GM19328 (cell line): ENCODE measurements around the gene RYR2.

Source experiments
- ATAC-seq: cut with Tn5 transposase; IDR thresholded peaks from one replicate; pipeline ENCODE4 v1.9.1; 2021; ENCODE audit warnings: mild to moderate bottlenecking, moderate library complexity; ENCODE audit not compliant: unreplicated experiment

The RYR2 gene

DNA sequence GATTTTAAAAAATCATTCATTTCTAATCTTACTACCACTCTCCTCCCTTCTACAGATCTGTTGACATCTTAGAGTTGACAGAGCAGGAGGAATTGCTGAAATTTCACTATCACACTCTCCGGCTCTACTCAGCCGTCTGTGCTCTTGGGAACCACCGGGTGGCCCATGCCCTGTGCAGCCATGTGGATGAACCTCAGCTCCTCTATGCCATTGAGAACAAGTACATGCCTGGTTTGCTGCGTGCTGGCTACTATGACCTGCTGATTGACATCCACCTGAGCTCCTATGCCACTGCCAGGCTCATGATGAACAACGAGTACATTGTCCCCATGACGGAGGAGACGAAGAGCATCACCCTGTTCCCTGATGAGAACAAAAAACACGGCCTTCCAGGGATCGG is 572.0 kb downstream of the RYR2 start:
- no peak for ATAC-seq

DNA sequence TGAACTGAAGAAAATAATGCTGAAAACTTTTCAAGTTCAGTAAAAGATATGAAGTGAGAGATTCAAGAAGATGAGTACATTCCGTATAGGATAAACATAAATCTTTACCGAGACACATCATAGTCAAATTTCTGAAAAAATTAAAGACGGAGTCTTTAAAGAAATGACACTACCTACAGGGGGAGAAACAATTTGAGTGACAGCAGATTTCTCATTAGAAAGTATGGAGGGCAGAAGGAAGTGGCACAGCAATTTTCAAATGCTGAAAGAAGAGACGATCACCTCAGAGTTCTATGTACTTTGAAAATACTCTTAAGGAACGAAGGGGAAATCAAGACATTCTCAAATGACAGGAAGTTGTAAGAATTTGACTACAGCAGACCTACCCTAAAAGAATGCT is 577.6 kb downstream of the RYR2 start:
- no peak for ATAC-seq

DNA sequence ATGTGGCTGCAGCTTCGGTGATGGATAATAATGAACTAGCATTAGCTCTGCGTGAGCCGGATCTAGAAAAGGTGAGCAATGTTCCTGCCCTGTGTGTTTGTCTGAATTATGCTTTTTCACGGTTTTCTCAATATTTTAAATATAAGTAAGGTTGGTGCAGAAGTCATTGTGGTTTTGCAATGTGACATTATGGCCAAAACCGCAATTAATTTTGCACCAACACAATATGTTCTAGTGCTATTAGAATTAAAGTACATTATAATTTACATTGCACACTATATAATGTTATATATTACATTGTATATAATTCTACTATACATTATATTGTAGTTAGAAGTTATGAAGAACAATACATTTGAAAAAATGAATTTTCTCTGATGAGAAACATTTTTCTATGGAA is 592.9 kb downstream of the RYR2 start:
- no peak for ATAC-seq

DNA sequence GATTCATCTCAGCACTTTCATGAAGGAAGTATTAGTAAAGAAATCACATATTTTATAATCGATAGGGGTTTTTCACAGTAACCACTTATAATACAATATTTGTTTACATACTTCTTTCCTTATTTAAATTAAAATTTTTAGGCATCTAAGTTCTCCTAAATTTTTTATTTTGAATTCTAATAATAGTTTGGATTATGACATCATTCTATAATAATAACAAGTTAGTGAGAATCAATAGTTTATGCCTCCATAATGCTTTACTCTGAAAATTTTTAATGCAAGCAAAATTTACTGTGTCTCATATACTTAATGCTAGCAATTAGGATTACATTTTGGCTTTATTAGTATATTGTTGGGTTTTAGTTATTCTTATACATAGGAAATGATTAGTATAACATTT is 596.6 kb downstream of the RYR2 start:
- no peak for ATAC-seq

DNA sequence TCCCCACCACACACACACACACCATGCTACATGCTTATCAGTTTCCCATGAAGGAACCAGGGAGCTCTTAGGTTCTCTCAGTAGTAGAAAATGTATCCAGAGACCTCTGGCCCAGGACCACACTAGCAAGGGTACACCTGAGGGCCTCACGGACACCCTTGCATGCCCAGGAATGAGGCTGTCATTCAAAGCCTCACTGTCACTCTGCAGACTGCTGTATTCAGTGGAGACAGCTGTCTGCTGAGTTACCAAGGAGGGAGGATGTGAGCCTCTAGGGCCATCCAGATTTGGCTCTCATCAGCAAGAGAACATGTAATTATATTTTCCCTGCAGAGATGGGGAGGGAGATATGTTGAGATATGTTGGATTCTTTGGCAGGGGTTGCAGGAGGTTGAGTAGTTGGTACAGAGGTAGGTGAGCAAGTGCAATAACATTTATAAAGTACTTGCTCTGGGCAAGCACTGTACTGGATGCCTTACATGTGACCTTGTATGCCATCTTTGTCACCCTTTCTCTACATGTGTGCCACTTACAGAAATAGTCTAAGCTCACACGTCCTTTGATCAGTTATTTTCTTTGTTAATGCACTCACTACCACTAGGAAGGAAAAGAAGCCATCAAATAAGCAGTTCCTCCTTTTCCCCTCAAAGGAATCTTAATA is 598.2 kb downstream of the RYR2 start:
- ATAC-seq: no peak

DNA sequence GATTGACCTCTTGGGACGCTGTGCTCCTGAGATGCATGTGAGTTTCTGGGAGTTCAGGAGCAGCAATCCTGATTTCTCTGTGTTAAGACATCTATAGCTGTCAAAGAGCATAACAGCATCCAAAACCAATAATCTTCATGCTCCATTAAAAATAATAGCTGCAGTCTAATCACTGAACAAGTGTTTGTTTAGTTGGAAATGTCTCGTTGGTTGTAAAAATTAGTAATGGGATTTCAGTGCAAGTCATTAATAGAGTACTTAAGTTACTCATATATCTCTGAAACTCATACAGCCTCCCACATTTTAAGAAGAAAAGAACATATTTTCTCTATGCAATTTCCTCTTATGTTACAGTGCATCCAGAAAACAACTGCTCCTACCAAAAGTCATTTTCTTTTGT is 599.0 kb downstream of the RYR2 start:
- no peak for ATAC-seq

DNA sequence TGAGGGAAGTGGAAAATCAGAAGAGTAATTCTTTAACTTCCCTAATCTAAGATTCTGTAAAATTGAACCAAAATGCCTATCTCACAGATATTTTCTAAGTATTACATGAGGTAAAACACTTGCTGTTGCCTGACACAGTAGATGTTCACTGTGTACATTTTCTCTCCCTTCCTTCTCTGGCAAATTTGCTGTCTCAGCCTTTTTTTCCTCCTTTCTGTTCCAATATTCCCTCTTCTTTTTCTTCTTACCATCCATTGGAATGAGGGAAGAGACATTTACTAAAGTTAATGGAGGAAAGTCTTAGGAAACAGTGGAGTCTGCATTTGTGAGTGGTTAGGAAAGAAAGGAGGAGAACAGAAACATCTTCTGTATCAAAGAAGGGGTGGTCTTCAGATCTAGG is 608.8 kb downstream of the RYR2 start:
- no peak for ATAC-seq

DNA sequence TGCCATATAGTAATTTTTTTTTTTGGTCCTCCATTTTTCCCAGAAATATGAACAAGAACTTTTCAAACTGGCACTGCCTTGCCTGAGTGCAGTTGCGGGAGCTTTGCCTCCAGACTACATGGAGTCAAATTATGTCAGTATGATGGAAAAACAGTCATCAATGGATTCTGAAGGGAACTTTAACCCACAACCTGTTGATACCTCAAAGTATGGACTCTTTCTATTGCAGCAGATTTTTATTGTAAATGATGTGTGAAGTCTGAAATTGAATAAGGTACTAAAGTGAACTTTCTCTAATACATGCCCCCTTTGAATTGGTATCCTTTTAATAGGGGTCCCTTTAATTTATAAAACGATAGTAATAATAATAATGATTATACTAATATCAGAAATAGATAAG is 613.8 kb downstream of the RYR2 start:
- no peak for ATAC-seq

DNA sequence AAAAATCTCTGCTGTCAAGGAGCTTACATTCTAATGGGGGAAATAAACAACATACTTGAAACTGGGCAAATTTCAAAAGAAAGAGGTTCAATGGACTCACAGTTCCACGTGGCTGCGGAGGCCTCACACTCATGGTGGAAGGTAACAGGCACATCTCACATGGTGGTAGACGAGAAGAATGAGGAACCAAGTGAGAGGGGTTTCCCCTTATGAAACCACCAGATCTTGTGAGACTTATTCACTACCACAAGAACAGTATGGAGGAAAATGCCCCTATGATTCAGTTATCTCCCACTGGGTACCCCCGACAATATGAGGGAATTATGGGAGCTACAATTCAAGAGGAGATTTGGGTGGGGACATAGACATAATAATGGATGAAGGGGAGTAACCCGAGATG is 622.4 kb downstream of the RYR2 start:
- no peak for ATAC-seq

DNA sequence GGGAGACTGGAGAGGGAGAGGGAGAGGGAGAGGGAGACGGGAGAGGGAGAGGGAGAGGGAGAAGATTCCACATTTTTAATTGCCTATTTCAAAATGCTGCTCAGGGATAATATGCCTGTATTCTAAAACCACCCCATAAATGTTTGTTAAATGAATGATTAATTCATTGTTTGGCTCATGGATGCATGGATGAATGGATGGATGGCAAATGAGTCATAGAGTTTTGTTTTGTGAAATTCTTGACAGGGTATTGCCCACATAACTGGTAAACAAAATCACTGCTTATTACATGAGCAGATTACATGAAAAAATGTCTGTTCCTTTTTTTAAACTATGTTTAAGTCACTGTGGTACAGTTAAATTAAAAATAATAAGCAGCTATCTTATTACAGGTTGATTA is 628.3 kb downstream of the RYR2 start:
- ATAC-seq: no peak

DNA sequence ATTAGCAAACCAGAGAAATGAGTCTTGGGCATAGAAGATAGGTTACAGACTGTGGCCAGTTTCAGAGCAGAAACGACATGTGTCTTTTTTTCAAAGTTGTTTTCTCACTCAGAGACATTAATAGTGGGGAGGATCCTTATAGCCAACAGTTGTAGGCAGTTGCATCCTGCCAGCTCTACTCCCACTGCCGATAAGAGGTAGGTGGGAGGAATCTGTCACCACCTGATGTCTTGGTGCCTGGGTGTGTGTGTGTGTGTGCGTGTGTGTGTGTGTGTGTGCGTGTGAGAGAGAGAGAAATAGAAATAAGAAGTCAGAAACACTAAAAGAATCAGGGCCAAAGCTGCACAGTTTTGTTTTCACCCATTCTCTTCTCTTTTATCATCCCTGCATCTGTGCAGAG is 629.3 kb downstream of the RYR2 start:
- no peak for ATAC-seq

DNA sequence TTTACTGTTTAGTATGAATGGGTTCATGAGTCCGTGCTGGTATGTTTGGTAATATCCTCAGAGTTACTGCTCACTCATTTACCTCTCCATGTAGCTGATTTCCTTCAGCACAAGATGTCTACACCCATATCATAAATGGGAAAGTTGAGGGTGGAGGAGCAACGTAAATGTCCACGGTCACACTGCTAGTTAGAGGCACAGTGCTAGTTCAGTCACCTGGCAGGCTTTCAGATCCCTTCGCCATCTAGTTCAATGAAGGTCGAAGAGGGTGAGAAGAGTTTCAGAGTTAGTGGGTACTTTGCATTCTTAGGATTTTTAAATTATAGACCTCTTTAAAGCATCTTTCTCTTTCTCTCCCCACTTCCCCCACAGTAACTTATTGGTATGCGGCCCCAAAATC is 630.0 kb downstream of the RYR2 start:
- no peak for ATAC-seq

DNA sequence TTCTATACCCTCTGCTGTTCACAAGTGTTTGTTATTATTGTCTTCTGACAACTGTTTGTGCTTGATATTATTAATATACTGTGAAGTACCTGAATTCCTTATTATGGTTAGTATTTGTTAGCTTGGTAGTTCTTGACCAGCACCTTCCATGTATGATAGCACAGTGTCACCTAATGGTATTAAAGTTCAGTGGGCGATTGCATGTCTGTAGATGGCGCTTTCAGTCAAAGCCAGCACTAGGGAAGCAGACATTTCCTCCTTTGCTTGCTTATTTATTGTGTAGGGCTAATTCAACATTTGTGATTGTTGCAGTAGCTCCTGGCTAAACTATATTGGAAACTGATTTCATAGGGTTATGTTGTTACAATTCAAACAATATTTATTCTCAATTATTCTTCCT is 630.8 kb downstream of the RYR2 start:
- no peak for ATAC-seq

DNA sequence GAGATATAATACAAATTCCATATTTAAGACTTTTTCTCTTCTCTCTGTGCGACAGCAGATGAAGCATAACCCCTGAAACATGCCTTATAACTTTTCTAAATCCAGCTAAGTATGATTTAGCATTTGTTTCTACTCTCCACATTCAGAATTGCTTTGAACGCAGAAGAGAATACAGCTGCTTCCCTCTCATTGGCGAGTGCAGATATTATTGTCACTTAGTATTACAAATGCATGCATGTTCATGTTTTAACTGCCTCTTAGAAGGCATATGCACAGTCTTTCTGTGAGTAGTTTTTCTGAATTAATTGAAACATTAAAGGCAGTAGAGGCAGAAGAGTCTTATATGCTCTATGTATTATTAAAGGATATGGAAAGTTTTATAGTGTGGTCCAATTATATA is 631.6 kb downstream of the RYR2 start:
- ATAC-seq: no peak

DNA sequence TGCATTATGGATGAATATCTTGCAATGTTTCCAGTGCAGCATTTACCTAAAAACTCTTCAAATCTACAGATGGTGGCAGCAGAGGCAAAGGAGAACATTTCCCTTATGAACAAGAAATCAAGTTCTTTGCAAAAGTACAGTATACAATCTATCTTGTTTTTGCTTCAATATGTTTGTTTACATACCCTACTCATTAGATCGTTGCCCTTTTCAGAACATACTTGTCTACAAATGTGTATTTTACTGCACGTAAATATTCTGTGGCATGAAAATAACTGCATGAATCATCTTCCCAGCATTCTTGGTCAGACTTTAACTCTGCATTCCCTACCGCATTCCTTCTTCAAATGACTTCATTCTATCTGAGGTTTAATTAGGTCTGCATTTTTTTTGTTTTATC is 636.0 kb downstream of the RYR2 start:
- ATAC-seq: no peak

DNA sequence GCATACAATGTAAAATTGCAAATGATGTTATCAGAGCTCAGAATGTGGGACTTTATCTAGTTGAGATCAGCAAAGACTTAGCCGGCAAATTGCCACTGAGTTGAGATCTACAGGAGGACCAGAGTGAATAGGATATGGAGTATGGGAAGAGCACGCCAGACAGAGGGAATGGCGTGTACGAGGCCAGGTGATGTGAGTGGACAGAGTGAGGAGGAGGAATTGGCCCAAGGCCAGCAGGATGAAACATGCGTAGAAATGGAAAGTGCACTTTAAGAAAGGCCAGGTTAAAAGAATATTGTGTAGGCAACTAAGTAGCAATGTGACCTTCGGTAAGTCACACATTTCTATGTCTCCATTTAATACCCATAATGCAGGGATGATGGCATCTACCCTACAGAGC is 637.7 kb downstream of the RYR2 start:
- ATAC-seq: no peak

DNA sequence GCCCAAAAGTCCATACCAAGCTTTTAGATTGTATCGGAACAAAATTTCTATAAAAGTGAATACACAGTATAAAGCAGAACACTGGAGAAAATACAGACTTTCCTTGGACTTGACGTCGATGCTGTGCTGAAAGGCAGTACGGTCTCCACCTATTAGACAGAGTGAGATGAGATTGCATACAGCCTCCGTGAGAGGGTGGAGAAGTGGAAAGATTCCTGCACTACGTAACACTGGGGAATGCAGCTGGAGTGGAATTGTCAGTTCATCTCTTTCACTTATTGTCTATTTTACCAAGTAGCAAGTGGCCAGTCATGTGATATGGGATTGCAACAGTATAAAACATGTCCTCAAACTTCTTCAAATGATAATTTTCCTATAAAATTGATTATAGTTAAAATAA is 639.2 kb downstream of the RYR2 start:
- no peak for ATAC-seq

DNA sequence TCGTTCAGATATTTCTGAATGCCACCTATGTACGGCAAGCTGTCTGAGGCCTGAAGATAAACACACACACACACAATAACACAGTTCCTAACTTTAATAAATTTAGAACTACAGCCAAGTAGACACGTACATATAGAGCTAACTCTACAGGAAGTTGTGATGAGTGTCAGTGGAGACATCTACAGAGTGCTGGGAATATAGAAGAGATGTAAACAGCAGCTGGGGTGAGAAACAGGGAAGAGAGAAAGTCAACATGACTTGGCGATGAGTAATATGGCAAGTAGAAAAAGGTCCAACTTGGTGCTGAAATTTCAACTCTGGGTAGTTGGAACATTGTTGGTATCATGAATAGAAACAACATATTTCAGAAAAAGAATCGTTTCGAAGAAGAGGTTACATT is 642.3 kb downstream of the RYR2 start:
- no peak for ATAC-seq

DNA sequence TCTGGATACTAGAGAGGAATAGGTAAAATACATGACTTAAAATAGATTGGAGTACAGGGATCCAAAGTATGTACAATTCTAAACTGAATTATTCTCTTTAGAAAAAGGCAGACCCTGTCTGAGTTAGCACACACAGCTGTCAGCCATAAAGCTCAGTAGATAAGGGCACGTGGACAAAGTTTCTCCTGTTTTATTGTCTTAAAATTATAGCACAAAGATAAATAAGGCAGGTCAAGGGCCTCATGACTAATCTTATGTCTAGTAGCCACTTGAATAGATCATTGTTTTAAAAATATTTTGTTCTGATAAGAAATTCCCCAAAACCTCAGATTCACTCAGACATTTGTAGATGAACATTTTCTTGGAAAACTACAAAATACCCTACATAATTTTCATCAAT is 643.6 kb downstream of the RYR2 start:
- ATAC-seq: no peak

DNA sequence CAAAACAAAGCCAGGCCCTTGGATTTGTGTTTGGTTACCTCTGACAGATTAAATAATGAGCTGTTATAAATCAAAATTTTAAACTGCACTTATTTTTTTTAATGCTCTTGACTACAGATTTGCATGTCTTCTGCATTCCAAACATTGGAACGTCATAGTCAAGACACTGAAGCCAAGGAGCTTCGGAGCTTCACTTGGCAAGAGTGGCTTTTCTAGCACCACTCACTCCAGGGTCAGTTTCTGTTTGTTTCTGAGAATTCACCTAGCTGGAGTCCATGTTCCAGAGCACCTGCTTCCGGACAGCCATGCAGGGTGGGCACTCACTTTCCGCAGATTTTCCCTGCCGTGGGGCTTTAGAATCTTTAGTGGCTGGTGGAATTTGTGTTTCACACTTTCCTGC is 645.8 kb downstream of the RYR2 start:
- no peak for ATAC-seq

DNA sequence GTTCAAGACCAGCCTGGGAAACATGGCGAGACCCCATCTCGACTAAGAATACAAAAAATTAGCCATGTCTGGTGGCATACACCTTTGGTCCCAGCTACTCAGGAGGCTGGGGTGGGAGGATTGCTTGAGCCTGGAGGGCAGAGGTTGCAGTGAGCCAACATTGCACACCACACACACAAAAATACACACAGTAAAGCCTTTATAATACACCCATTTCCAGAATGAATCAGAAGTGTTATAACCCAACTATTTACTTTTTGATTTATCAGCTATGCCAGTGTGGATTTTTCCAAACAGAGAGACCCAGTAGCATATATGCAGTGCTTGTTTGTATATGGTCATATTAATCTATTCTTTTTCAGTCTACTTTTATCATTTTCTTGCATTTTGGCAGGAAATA is 648.7 kb downstream of the RYR2 start:
- no peak for ATAC-seq

DNA sequence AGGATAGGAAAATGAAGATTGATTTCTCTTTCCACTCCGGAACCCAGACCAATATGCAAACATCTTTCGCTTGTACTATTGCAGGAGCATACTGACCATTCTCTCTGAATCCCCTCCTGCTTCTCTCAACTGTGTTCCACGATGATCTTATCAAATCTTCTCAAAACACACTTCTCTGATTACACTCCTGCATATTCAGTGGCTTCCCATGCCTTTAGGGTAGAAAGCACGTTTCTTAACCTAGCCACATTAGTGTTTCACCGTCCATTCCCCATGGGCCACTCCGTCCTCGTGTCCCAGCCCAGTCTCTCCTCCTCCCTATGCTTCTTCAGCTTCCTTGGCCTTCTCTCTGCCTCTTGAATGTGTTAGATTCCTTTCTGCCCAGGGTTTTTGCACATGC is 650.3 kb downstream of the RYR2 start:
- ATAC-seq: no peak

DNA sequence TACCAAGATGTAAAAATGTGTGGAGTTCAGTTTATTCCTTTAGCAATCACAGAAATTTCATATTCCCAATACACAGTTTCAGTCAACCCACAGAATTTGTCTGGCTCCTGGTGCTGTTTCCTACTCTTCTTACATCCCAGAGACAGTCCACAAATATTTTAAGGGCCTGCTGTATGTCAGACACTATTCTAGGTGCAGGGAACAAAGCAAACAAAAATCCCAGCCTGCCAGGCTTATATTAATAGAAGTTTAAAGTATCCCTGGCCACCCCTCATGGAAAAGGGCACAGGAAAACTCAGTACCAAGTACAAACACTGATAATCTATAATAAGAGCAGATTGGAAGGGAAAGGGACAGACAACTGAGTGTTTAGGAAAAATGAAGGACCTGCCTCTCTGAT is 653.9 kb downstream of the RYR2 start:
- no peak for ATAC-seq

DNA sequence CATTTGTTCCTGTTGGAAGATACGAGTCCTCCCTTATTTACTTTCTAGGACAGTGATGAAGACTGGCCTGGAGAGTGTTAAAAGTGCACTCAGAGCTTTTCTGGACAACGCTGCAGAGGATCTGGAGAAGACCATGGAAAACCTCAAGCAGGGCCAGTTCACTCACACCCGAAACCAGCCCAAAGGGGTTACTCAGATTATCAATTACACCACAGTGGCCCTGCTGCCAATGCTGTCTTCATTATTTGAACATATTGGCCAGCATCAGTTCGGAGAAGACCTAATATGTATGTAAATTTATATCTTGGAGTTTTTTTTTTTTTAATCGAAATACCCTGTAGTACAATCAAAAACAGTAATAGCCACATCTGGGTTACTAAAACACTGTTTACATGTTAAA is 658.2 kb downstream of the RYR2 start:
- no peak for ATAC-seq
